IMR-90 (cell line): ENCODE data around the gene MAP3K1. TPM values are rescaled to one million over a fixed set of nuclear protein-coding genes. Genes with fewer than 3 reads are reported as not detected.

ENCODE experiments used
- ATAC-seq: fragments of 200-7000 bp; cut with Tn5 transposase; 2 replicates; pipeline ENCODE4 v1.9.1; 2020; ENCODE audit warnings: low read depth, mild to moderate bottlenecking, moderate library complexity
- BruUV-seq: library from RNA; stranded (reverse); fragments of 400-500 nt; replicated peaks from 2 replicates; lab custom pipeline; 2021; lab: Mats Ljungman, UMichigan
- CTCF ChIA-PET: fragments of 300-600 bp; formaldehyde crosslinking; extraction: SDS; loops from one replicate; lab custom pipeline; 2021; ENCODE audit warnings: antibody characterized with exemption; lab: Yijun Ruan, JAX
- POLR2A ChIA-PET: fragments of 300-600 bp; sonication (Branson Sonifier 250); formaldehyde crosslinking; loops from one replicate; lab custom pipeline; 2022; ENCODE audit warnings: antibody characterized with exemption; ENCODE audit not compliant: unreplicated experiment; lab: Charles Lee
- DNase-seq: peaks from one replicate; pipeline ENCODE4 v3.0.0; 2013
- H2AFZ ChIP-seq: replicated peaks from 2 replicates; pipeline ENCODE3; 2013; ENCODE audit warnings: low read length, mild to moderate bottlenecking; ENCODE audit not compliant: poor library complexity
- H2AK5ac ChIP-seq: 2 replicates; pipeline ENCODE4 v1.6.1; 2013; ENCODE audit warnings: low read depth, low read length, inconsistent platforms
- H2AK9ac ChIP-seq: replicated peaks from 2 replicates; pipeline ENCODE3; 2013; ENCODE audit warnings: mild to moderate bottlenecking, low read depth, low read length, moderate library complexity; ENCODE audit not compliant: poor library complexity
- H2BK120ac ChIP-seq: 2 replicates; pipeline ENCODE4 v1.6.1; 2013; ENCODE audit warnings: low read depth, low read length, inconsistent platforms
- H2BK15ac ChIP-seq: 3 replicates; pipeline ENCODE4 v1.6.1; 2013; ENCODE audit warnings: low read depth, low read length, inconsistent platforms
- H2BK20ac ChIP-seq: 2 replicates; pipeline ENCODE4 v1.6.1; 2013; ENCODE audit warnings: low read depth, mild to moderate bottlenecking, inconsistent platforms, low read length, moderate library complexity
- H2BK5ac ChIP-seq: 2 replicates; pipeline ENCODE4 v1.6.1; 2013; ENCODE audit warnings: mild to moderate bottlenecking, low read depth, low read length, inconsistent platforms; ENCODE audit not compliant: poor library complexity, severe bottlenecking
- H3K14ac ChIP-seq: replicated peaks from 2 replicates; pipeline ENCODE4 v1.6.1; 2013; ENCODE audit warnings: low read depth, low read length, inconsistent platforms
- H3K18ac ChIP-seq: 2 replicates; pipeline ENCODE4 v1.6.1; 2013; ENCODE audit warnings: low read depth, low read length, control low read depth
- H3K23ac ChIP-seq: 2 replicates; pipeline ENCODE4 v1.6.1; 2013; ENCODE audit warnings: low read depth, low read length, inconsistent platforms
- H3K27ac ChIP-seq: 2 replicates; pipeline ENCODE4 v1.5.1; 2013; ENCODE audit warnings: mild to moderate bottlenecking, control low read depth, low read length; ENCODE audit not compliant: insufficient read depth
- H3K27me3 ChIP-seq: 2 replicates; pipeline ENCODE4 v1.6.1; 2013; ENCODE audit warnings: low read length; ENCODE audit not compliant: control insufficient read depth, insufficient read depth
- H3K36me3 ChIP-seq: 2 replicates; pipeline ENCODE4 v1.6.1; 2013; ENCODE audit warnings: low read length, mixed read lengths; ENCODE audit not compliant: control insufficient read depth, insufficient read depth
- H3K4ac ChIP-seq: 2 replicates; pipeline ENCODE4 v1.6.1; 2013; ENCODE audit warnings: low read depth, low read length, inconsistent platforms
- H3K4me1 ChIP-seq: 2 replicates; pipeline ENCODE4 v1.6.1; 2013; ENCODE audit warnings: low read length, mixed read lengths; ENCODE audit not compliant: control insufficient read depth, insufficient read depth
- H3K4me2 ChIP-seq: 2 replicates; pipeline ENCODE4 v1.6.1; 2013; ENCODE audit warnings: low read depth, mild to moderate bottlenecking, control low read depth, low read length, moderate library complexity
- H3K4me3 ChIP-seq: 2 replicates; pipeline ENCODE4 v1.5.1; 2013; ENCODE audit warnings: low read depth, mild to moderate bottlenecking, control low read depth, low read length, moderate library complexity; ENCODE audit not compliant: insufficient read depth
- H3K56ac ChIP-seq: 2 replicates; pipeline ENCODE4 v1.6.1; 2013; ENCODE audit warnings: low read length, inconsistent platforms; ENCODE audit not compliant: insufficient read depth; ENCODE audit errors: extremely low read depth
- H3K79me1 ChIP-seq, 2 experiments: 2 replicates each; pipeline ENCODE4 v1.6.1; 2013; ENCODE audit warnings: low read length in 2 of 2, inconsistent platforms in 1 of 2, low read depth in 1 of 2
- H3K9ac ChIP-seq: 2 replicates; pipeline ENCODE4 v1.6.1; 2013; ENCODE audit warnings: low read depth, low read length, control low read depth
- H3K9me1 ChIP-seq: 2 replicates; pipeline ENCODE4 v1.6.1; 2013; ENCODE audit warnings: low read length, inconsistent platforms; ENCODE audit not compliant: insufficient read depth
- H3K9me3 ChIP-seq: 2 replicates; pipeline ENCODE4 v1.6.1; 2013; ENCODE audit warnings: low read length; ENCODE audit not compliant: control insufficient read depth, insufficient read depth
- H4K20me1 ChIP-seq: 2 replicates; pipeline ENCODE4 v1.6.1; 2013; ENCODE audit warnings: low read length, inconsistent platforms; ENCODE audit not compliant: insufficient read depth
- H4K5ac ChIP-seq: 2 replicates; pipeline ENCODE4 v1.6.1; 2013; ENCODE audit warnings: mild to moderate bottlenecking, low read depth, low read length, control low read depth
- H4K8ac ChIP-seq, 2 experiments: 2 replicates each; pipeline ENCODE4 v1.6.1; 2013; ENCODE audit warnings: low read depth in 2 of 2, low read length in 2 of 2, control low read depth in 1 of 2, inconsistent platforms in 1 of 2
- H4K91ac ChIP-seq: 2 replicates; pipeline ENCODE4 v1.6.1; 2013; ENCODE audit warnings: low read depth, low read length, inconsistent platforms; ENCODE audit not compliant: insufficient read depth
- BHLHE40 ChIP-seq: fragments of 150-350 bp; IDR thresholded peaks from 2 replicates; pipeline ENCODE4 v1.6.1; 2016; ENCODE audit warnings: mild to moderate bottlenecking, low read depth, low read length
- CEBPB ChIP-seq: IDR thresholded peaks from 2 replicates; pipeline ENCODE4 v1.6.1; 2012; ENCODE audit warnings: low read depth, low read length, improper control_type of control experiment
- CHD1 ChIP-seq: IDR thresholded peaks from 2 replicates; pipeline ENCODE4 v1.6.1; 2012; ENCODE audit warnings: low read depth, low read length, improper control_type of control experiment
- ELK1 ChIP-seq: fragments of 150-350 bp; IDR thresholded peaks from 2 replicates; pipeline ENCODE4 v1.6.1; 2016; ENCODE audit warnings: low read depth, mild to moderate bottlenecking, low read length, moderate library complexity, borderline replicate concordance
- FOS ChIP-seq: fragments of 150-350 bp; IDR thresholded peaks from 2 replicates; pipeline ENCODE4 v1.6.1; 2016; ENCODE audit warnings: low read depth, low read length
- MAFK ChIP-seq: IDR thresholded peaks from 2 replicates; pipeline ENCODE4 v1.6.1; 2012; ENCODE audit warnings: low read depth, low read length, improper control_type of control experiment
- MAZ ChIP-seq: IDR thresholded peaks from 2 replicates; pipeline ENCODE4 v1.6.1; 2012; ENCODE audit warnings: low read depth, mild to moderate bottlenecking, low read length, improper control_type of control experiment, moderate library complexity, borderline replicate concordance
- MXI1 ChIP-seq: IDR thresholded peaks from 2 replicates; pipeline ENCODE4 v1.6.1; 2012; ENCODE audit warnings: low read depth, mild to moderate bottlenecking, low read length, moderate library complexity, borderline replicate concordance
- NFE2L2 ChIP-seq: fragments of 150-350 bp; IDR thresholded peaks from 2 replicates; pipeline ENCODE4 v1.6.1; 2016; ENCODE audit warnings: low read depth, mild to moderate bottlenecking, low read length
- POLR2A ChIP-seq: IDR thresholded peaks from 2 replicates; pipeline ENCODE4 v1.6.1; 2012; ENCODE audit warnings: mild to moderate bottlenecking, low read depth, low read length
- RAD21 ChIP-seq: IDR thresholded peaks from 2 replicates; pipeline ENCODE4 v1.6.1; 2012; ENCODE audit warnings: low read length, improper control_type of control experiment
- RCOR1 ChIP-seq: IDR thresholded peaks from 2 replicates; pipeline ENCODE4 v1.6.1; 2012; ENCODE audit warnings: mild to moderate bottlenecking, low read length, improper control_type of control experiment; ENCODE audit not compliant: insufficient replicate concordance
- RFX5 ChIP-seq: IDR thresholded peaks from 2 replicates; pipeline ENCODE4 v1.8.0; 2012; ENCODE audit warnings: low read depth, mild to moderate bottlenecking, low read length, moderate library complexity
- SMC3 ChIP-seq: fragments of 150-350 bp; IDR thresholded peaks from 2 replicates; pipeline ENCODE4 v1.6.1; 2016; ENCODE audit warnings: low read depth, mild to moderate bottlenecking, antibody characterized with exemption, low read length, moderate library complexity
- WGBS, 2 experiments: methylation state at CpG; one replicate each; pipeline versions ENCODE4 v1.1.5 to v1.1.7; 2013; ENCODE audit warnings: missing lambda C conversion rate in 2 of 2; ENCODE audit not compliant: insufficient read length in 1 of 2; ENCODE audit errors: extremely low coverage in 2 of 2; 5-methylcytosine and 5-hydroxymethylcytosine counted together
- dilution Hi-C: fragments of 300-500 bp; cut with HindIII; formaldehyde crosslinking; loops from one replicate; pipeline ENCODE4 v1.14.3; 2018; ENCODE audit warnings: low sequenced_read_pairs; ENCODE audit not compliant: unreplicated experiment
- in situ Hi-C: fragments of 300-500 bp; cut with MboI; formaldehyde crosslinking; loops from 3 replicates; pipeline ENCODE4 v1.14.3; 2019; ENCODE audit warnings: low sequenced_read_pairs, inconsistent platforms, mixed read lengths
- intact Hi-C: fragments of 100-400 bp; cut with micrococcal nuclease; formaldehyde crosslinking; loops from 2 replicates; pipeline ENCODE4 v1.10.0; 2022
- polyA plus RNA-seq, 3 experiments: library from polyadenylated mRNA; depleted of rRNA; stranded (reverse); fragments of >200 nt; gene quantifications; 2 replicates each; pipeline ENCODE4 v1.2.3, GENCODE V29; 2012; ENCODE audit warnings: low replicate concordance in 1 of 3
- total RNA-seq: library from RNA; depleted of rRNA; stranded (reverse); fragments of >200 nt; gene quantifications from 2 replicates; pipeline ENCODE4 v1.2.3, GENCODE V29; 2012
- TF ChIP-seq, protein P1 (sequence below): fragments of 150-350 bp; IDR thresholded peaks from 2 replicates; pipeline ENCODE4 v1.6.1; 2017; ENCODE audit warnings: mild to moderate bottlenecking, antibody characterized with exemption, low read length, low read depth
- TF ChIP-seq, protein P2 (sequence below): conservative IDR thresholded peaks from 2 replicates; pipeline ENCODE4 v1.5.1; 2012; ENCODE audit warnings: mild to moderate bottlenecking, low read depth, low read length, improper control_type of control experiment

MAP3K1 gene
- total and polyA plus RNA-seq, 2 of the 4 experiments (the other 2 are of a cell fraction) = 3.8 to 18.8 TPM

DNA sequence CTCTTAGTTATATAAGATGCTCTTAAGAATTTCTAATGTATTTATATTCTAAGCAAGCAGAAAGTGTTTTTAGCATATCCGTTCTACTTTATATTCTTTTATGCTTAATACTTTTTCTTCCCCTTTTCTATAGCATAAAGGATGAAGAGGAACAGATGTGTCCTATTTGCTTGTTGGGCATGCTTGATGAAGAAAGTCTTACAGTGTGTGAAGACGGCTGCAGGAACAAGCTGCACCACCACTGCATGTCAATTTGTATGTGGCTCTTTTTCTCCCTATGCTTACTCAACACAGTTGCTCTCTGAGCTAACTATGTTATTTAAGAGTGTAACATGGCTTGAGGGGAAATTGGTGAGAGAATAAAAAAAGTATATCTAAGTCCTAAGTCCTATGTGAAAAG is 56.4 kb downstream of the MAP3K1 start:
- 80% methylated on average over 1 of the region's 2 CpGs; no CpG with 5 or more reads in 1 of the 2 experiments for WGBS, 2 experiments
- TF ChIP-seq RCOR1 = no peak
- TF ChIP-seq ELK1 = no peak
- no peak for TF ChIP-seq FOS
- TF ChIP-seq BHLHE40 = no peak
- TF ChIP-seq SMC3 = no peak
- no peak for TF ChIP-seq MAFK
- TF ChIP-seq NFE2L2 = no peak
- TF ChIP-seq MAZ = no peak
- TF ChIP-seq RFX5 = no peak
- TF ChIP-seq POLR2A = no peak
- TF ChIP-seq, protein P1, sequence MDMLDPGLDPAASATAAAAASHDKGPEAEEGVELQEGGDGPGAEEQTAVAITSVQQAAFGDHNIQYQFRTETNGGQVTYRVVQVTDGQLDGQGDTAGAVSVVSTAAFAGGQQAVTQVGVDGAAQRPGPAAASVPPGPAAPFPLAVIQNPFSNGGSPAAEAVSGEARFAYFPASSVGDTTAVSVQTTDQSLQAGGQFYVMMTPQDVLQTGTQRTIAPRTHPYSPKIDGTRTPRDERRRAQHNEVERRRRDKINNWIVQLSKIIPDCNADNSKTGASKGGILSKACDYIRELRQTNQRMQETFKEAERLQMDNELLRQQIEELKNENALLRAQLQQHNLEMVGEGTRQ = no peak
- TF ChIP-seq, protein P2, sequence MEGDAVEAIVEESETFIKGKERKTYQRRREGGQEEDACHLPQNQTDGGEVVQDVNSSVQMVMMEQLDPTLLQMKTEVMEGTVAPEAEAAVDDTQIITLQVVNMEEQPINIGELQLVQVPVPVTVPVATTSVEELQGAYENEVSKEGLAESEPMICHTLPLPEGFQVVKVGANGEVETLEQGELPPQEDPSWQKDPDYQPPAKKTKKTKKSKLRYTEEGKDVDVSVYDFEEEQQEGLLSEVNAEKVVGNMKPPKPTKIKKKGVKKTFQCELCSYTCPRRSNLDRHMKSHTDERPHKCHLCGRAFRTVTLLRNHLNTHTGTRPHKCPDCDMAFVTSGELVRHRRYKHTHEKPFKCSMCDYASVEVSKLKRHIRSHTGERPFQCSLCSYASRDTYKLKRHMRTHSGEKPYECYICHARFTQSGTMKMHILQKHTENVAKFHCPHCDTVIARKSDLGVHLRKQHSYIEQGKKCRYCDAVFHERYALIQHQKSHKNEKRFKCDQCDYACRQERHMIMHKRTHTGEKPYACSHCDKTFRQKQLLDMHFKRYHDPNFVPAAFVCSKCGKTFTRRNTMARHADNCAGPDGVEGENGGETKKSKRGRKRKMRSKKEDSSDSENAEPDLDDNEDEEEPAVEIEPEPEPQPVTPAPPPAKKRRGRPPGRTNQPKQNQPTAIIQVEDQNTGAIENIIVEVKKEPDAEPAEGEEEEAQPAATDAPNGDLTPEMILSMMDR = no peak
- TF ChIP-seq CHD1 = no peak
- TF ChIP-seq RAD21 = no peak
- no peak for TF ChIP-seq MXI1
- TF ChIP-seq CEBPB = no peak
- no peak overlapping the region for H2BK15ac ChIP-seq
- no peak overlapping the region for H3K4me2 ChIP-seq
- DNase-seq (no peak), ATAC-seq (no peak)
- no peak overlapping the region for H3K4me3 ChIP-seq
- dilution Hi-C loops (no loop called here), intact Hi-C loops (loop anchor here (5.0 to 10.0 kb wide), 2 partner anchors 56 to 1587 kb away; no protein-coding TSS in a partner anchor), in situ Hi-C loops (no loop called here)
- H3K18ac ChIP-seq = no peak overlapping the region
- no peak overlapping the region for H4K91ac ChIP-seq
- no peaks in the 10 kb centered on the region for H3K27me3 ChIP-seq
- no peaks in the 10 kb centered on the region for H3K4me1 ChIP-seq
- no peak overlapping the region for H3K27ac ChIP-seq
- no peak overlapping the region for H3K9ac ChIP-seq
- ChIA-PET POLR2A (no interaction called here), CTCF (no interaction called here)
- no peak overlapping the region for H3K23ac ChIP-seq
- no peak overlapping the region for H4K5ac ChIP-seq
- H2AK5ac ChIP-seq = no peak overlapping the region
- no TSS peak for BruUV-seq
- peaks cover 33% of the 10 kb centered on the region for H3K36me3 ChIP-seq
- no peak overlapping the region for H2AK9ac ChIP-seq
- H2BK20ac ChIP-seq = no peak overlapping the region
- no peak overlapping the region for H2BK120ac ChIP-seq
- H3K79me1 ChIP-seq = peaks cover 6 to 12% of the 10 kb centered on the region in 2 experiments
- H3K9me1 ChIP-seq = no peaks in the 10 kb centered on the region; the same call in 1 of the 2 replicates
- no peaks in the 10 kb centered on the region; the same call in 1 of the 2 replicates for H4K20me1 ChIP-seq
- no peak overlapping the region for H3K4ac ChIP-seq
- H2AFZ ChIP-seq = no peak overlapping the region
- H3K14ac ChIP-seq = no peak overlapping the region
- no peaks in the 10 kb centered on the region for H3K9me3 ChIP-seq
- no peak overlapping the region for H2BK5ac ChIP-seq
- H4K8ac ChIP-seq = no peak overlapping the region
- H3K56ac ChIP-seq = no peak overlapping the region
